Stomach (tissue), 9 donors: ENCODE measurements around the gene KDM3A. TPM values are rescaled to one million over a fixed set of nuclear protein-coding genes. Genes with fewer than 3 reads are reported as not detected.
A peak's percentile ranks its signal among the peaks of the same experiment; 100 is the strongest.

ENCODE experiments used
- DNase-seq, 2 donors: peaks; one replicate each; pipeline versions ENCODE4 v3.0.0 to v3.0.0-alpha.2; 2013 to 2019
- H3K27ac ChIP-seq, 5 donors: fragments of 200-600 bp in 4 of 5; sonication (generic) in 4 of 5; one replicate each; pipeline ENCODE4 v1.5.1; 2013 to 2019; ENCODE audit warnings: mild to moderate bottlenecking in 1 of 5, moderate library complexity in 1 of 5
- H3K27me3 ChIP-seq, 3 donors: fragments of 200-600 bp; sonication (generic); one replicate each; pipeline ENCODE4 v1.5.1; 2017 to 2019; ENCODE audit warnings: mixed run types in 1 of 3
- H3K36me3 ChIP-seq, 4 donors: fragments of 200-600 bp; sonication (generic); 1 replicate in 3 of 4; 2 replicates in 1 of 4; pipeline ENCODE4 v1.5.1; 2016 to 2019
- H3K4me1 ChIP-seq, 4 donors: fragments of 200-600 bp; sonication (generic); one replicate each; pipeline ENCODE4 v1.5.1; 2016 to 2019
- H3K4me3 ChIP-seq, 4 donors: fragments of 200-600 bp; sonication (generic) in 3 of 4; one replicate each; pipeline ENCODE4 v1.5.1; 2016 to 2019; ENCODE audit warnings: mild to moderate bottlenecking in 1 of 4
- H3K9me3 ChIP-seq, 4 donors: fragments of 200-600 bp; sonication (generic); one replicate each; pipeline ENCODE4 v1.5.1; 2016 to 2019
- CTCF ChIP-seq, 7 experiments: fragments of 450-650 bp in 4 of 7; fragments of 200-600 bp in 3 of 7; sonication (generic) in 3 of 7; IDR thresholded peaks; one replicate each; pipeline ENCODE4 v1.5.1; 2016 to 2019; ENCODE audit warnings: antibody characterized with exemption in 7 of 7, control low read depth in 2 of 7, mild to moderate bottlenecking in 1 of 7
- EP300 ChIP-seq: sonication (generic); formaldehyde crosslinking; IDR thresholded peaks from one replicate; pipeline ENCODE4 v1.6.1; 2017; ENCODE audit warnings: antibody characterized with exemption
- POLR2A ChIP-seq, 4 donors: fragments of 450-650 bp; IDR thresholded peaks; one replicate each; pipeline ENCODE4 v1.6.1; 2016; ENCODE audit warnings: antibody characterized with exemption in 4 of 4, control low read depth in 2 of 4, mild to moderate bottlenecking in 1 of 4, moderate library complexity in 1 of 4
- POLR2AphosphoS5 ChIP-seq, 3 donors: sonication (generic); formaldehyde crosslinking; IDR thresholded peaks; one replicate each; pipeline ENCODE4 v1.6.1; 2016; ENCODE audit warnings: antibody characterized with exemption in 3 of 3
- WGBS, 5 donors: extraction: QIAGEN DNeasy Blood & Tissue Kit in 3 of 5; methylation state at CpG; one replicate each; pipeline versions ENCODE4 v1.1.5 to v1.1.7; 2013 to 2018; 5-methylcytosine and 5-hydroxymethylcytosine counted together
- intact Hi-C: fragments of 100-400 bp; cut with DNase I; formaldehyde crosslinking; loops from one replicate; pipeline ENCODE4 v1.15.1; 2023; ENCODE audit warnings: low total_unique reads
- polyA plus RNA-seq, 3 donors: library from polyadenylated mRNA; stranded (reverse); fragments of 200-250 nt; gene quantifications; one replicate each; pipeline ENCODE4 v1.2.3, GENCODE V29; 2013
- total RNA-seq, 5 donors: library from RNA; depleted of rRNA; stranded (reverse); fragments of >200 nt; gene quantifications; one replicate each; pipeline versions ENCODE4 v1.1.0 to v1.2.3, GENCODE V29; 2014 to 2016
- donor health status: healthy with polysubstance abuse.
- donor health status: Bipolar disorder and iron deficiency.
- donor health status: healthy.

Gene KDM3A
- total and polyA plus RNA-seq, 8 donors, result 10.4 to 101 (median 32.0) TPM

- DNase-seq, result no peak
- H3K4me1 ChIP-seq, result peaks cover 0 to 23% (median 9%) of the 10 kb centered on the region in 4 donors
- peaks cover 15 to 99% (median 98%) of the 10 kb centered on the region in 4 donors for H3K36me3 ChIP-seq
- H3K27ac ChIP-seq, result no peak overlapping the region
- TF ChIP-seq CTCF (IDR thresholded peaks at IDR 0.05), result no peak
- no peak for TF ChIP-seq POLR2AphosphoS5 (IDR thresholded peaks at IDR 0.05)
- no peak for TF ChIP-seq EP300
- TF ChIP-seq POLR2A (IDR thresholded peaks at IDR 0.05), result no peak
- intact Hi-C loops, result no loop called here
- no peaks in the 10 kb centered on the region for H3K27me3 ChIP-seq
- WGBS, 5 donors, result 93 to 98% (median 97%) methylated on average over 6 of the region's 6 CpGs
- no peaks in the 10 kb centered on the region for H3K9me3 ChIP-seq
- no peak overlapping the region for H3K4me3 ChIP-seq
Measured at GRCh38 chr2:86471637-86472036, 30.5 kb downstream of the KDM3A start.

- H3K9me3 ChIP-seq, result no peaks in the 10 kb centered on the region
- TF ChIP-seq EP300 (no peak), CTCF (IDR thresholded peaks at IDR 0.05) (no peak), POLR2AphosphoS5 (IDR thresholded peaks at IDR 0.05) (no peak), POLR2A (IDR thresholded peaks at IDR 0.05) (no peak)
- H3K27ac ChIP-seq, result no peak overlapping the region
- H3K27me3 ChIP-seq, result no peaks in the 10 kb centered on the region
- H3K36me3 ChIP-seq, result peaks cover 29 to 100% (median 98%) of the 10 kb centered on the region in 4 donors
- intact Hi-C loops, result no loop called here
- no peak overlapping the region for H3K4me3 ChIP-seq
- peaks cover 5 to 43% (median 26%) of the 10 kb centered on the region in 4 donors for H3K4me1 ChIP-seq
- no peak for DNase-seq
Measured at GRCh38 chr2:86476092-86476491, 34.9 kb downstream of the KDM3A start.

- no peak for TF ChIP-seq POLR2AphosphoS5 (IDR thresholded peaks at IDR 0.05)
- Histone ChIP-seq H3K27me3 (no peaks in the 10 kb centered on the region), H3K4me3 (no peak overlapping the region), H3K4me1 (peaks cover 5 to 49% (median 31%) of the 10 kb centered on the region in 4 donors), H3K9me3 (no peaks in the 10 kb centered on the region), H3K36me3 (peaks cover 33 to 100% (median 98%) of the 10 kb centered on the region in 4 donors), H3K27ac (peak overlapping the region in 3 of 5 donors; percentile 7 to 25 (median 10))
- WGBS, 5 donors, result 27 to 53% (median 38%) methylated on average over 3 of the region's 3 CpGs
- peak in 1 of 2 donors; percentile 26 for DNase-seq
- intact Hi-C loops, result no loop called here
Measured at GRCh38 chr2:86476918-86477317, 35.7 kb downstream of the KDM3A start.

GRCh38 chr2:86477349-86477748 is 36.2 kb downstream of the KDM3A start:
- peak in 1 of 2 donors; percentile 22 for DNase-seq
- H3K36me3 ChIP-seq, result peaks cover 37 to 100% (median 98%) of the 10 kb centered on the region in 4 donors
- H3K4me3 ChIP-seq, result no peak overlapping the region
- H3K27me3 ChIP-seq, result no peaks in the 10 kb centered on the region
- intact Hi-C loops, result no loop called here
- peaks cover 5 to 53% (median 34%) of the 10 kb centered on the region in 4 donors for H3K4me1 ChIP-seq
- no peaks in the 10 kb centered on the region for H3K9me3 ChIP-seq
- peak overlapping the region in 2 of 5 donors; percentile 7 to 25 for H3K27ac ChIP-seq
- TF ChIP-seq POLR2AphosphoS5 (IDR thresholded peaks at IDR 0.05) (peak in 1 of 3 donors; percentile 11), POLR2A (IDR thresholded peaks at IDR 0.05) (no peak)

GRCh38 chr2:86480105-86480504 is 38.9 kb downstream of the KDM3A start:
- H3K4me3 ChIP-seq, result no peak overlapping the region
- peaks cover 42 to 100% (median 98%) of the 10 kb centered on the region in 4 donors for H3K36me3 ChIP-seq
- no peaks in the 10 kb centered on the region for H3K9me3 ChIP-seq
- peak; percentile 18 to 57 for DNase-seq
- intact Hi-C loops, result no loop called here
- peak overlapping the region in 3 of 5 donors; percentile 7 to 52 (median 26) for H3K27ac ChIP-seq
- no peaks in the 10 kb centered on the region for H3K27me3 ChIP-seq
- no peak for TF ChIP-seq EP300
- peak in 1 of 3 donors; percentile 61 for TF ChIP-seq POLR2AphosphoS5 (IDR thresholded peaks at IDR 0.05)
- WGBS, 5 donors, result 18 to 37% (median 28%) methylated on average over 7 of the region's 7 CpGs
- H3K4me1 ChIP-seq, result peaks cover 5 to 63% (median 43%) of the 10 kb centered on the region in 4 donors

GRCh38 chr2:86482034-86482433 is 40.9 kb downstream of the KDM3A start:
- intact Hi-C loops, result no loop called here
- Histone ChIP-seq H3K36me3 (peaks cover 52 to 100% (median 100%) of the 10 kb centered on the region in 4 donors), H3K27ac (peak overlapping the region in 2 of 5 donors; percentile 37 to 44), H3K27me3 (no peaks in the 10 kb centered on the region), H3K9me3 (no peaks in the 10 kb centered on the region), H3K4me1 (peaks cover 0 to 44% (median 35%) of the 10 kb centered on the region in 4 donors), H3K4me3 (no peak overlapping the region)
- DNase-seq, result no peak
- TF ChIP-seq EP300 (no peak), CTCF (IDR thresholded peaks at IDR 0.05) (no peak), POLR2A (IDR thresholded peaks at IDR 0.05) (no peak), POLR2AphosphoS5 (IDR thresholded peaks at IDR 0.05) (no peak)
- 88 to 93% (median 91%) methylated on average over 3 of the region's 3 CpGs for WGBS, 5 donors
